Adrenal gland (tissue), 12 donors: ENCODE results near the gene PDZRN3. TPM values are rescaled to one million over a fixed set of nuclear protein-coding genes. Genes with fewer than 3 reads are reported as not detected.

ENCODE experiments used
- DNase-seq, 7 donors: peaks; one replicate each; pipeline ENCODE4 v3.0.0-alpha.2; 2019 to 2020
- H3K27ac ChIP-seq, 5 donors: fragments of 200-600 bp; sonication (generic) in 4 of 5; 1 replicate in 3 of 5; 2 replicates in 2 of 5; pipeline versions ENCODE4 v1.5.1 to v1.8.0; 2016 to 2020; ENCODE audit warnings: mild to moderate bottlenecking in 1 of 5
- H3K27me3 ChIP-seq: fragments of 200-600 bp; 2 replicates; pipeline ENCODE4 v1.8.0; 2021
- H3K36me3 ChIP-seq, 2 donors: fragments of 200-600 bp; replicated peaks in 1 of 2; 1 replicate in 1 of 2; 2 replicates in 1 of 2; pipeline versions ENCODE4 v1.5.1 to v1.8.0; 2018 to 2022
- H3K4me1 ChIP-seq, 2 donors: fragments of 200-600 bp; replicated peaks in 1 of 2; 1 replicate in 1 of 2; 2 replicates in 1 of 2; pipeline versions ENCODE4 v1.5.1 to v1.8.0; 2018 to 2021
- H3K4me3 ChIP-seq, 4 donors: fragments of 200-600 bp; sonication (generic) in 3 of 4; one replicate each; pipeline ENCODE4 v1.5.1; 2016 to 2018
- H3K9me3 ChIP-seq, 3 donors: fragments of 200-600 bp; sonication (generic) in 1 of 3; replicated peaks in 1 of 3; 1 replicate in 2 of 3; 2 replicates in 1 of 3; pipeline versions ENCODE4 v1.5.1 to v1.8.0; 2016 to 2021
- POLR2A ChIP-seq, 2 donors: fragments of 450-650 bp; IDR thresholded peaks; one replicate each; pipeline ENCODE4 v1.6.1; 2017; ENCODE audit warnings: antibody characterized with exemption in 2 of 2, mild to moderate bottlenecking in 2 of 2, moderate library complexity in 1 of 2
- WGBS, 4 donors: extraction: QIAGEN DNeasy Blood & Tissue Kit in 2 of 4; methylation state at CpG; one replicate each; pipeline versions ENCODE4 v1.1.5 to v1.1.7; 2013 to 2017; 5-methylcytosine and 5-hydroxymethylcytosine counted together
- intact Hi-C, 2 donors: fragments of 100-400 bp; cut with DNase I; formaldehyde crosslinking; loops; one replicate each; pipeline versions ENCODE4 v1.14.1 to v1.15.0; 2022 to 2023
- polyA plus RNA-seq, 3 donors: library from polyadenylated mRNA; stranded (reverse); fragments of 200-250 nt in 2 of 3; fragments of 350-450 nt in 1 of 3; fragmentation: Illumina TruSeq in 1 of 3; extraction: RNeasy Lipid Tissue Mini Kit (QIAGEN cat#74804) in 1 of 3; gene quantifications; one replicate each; pipeline ENCODE4 v1.2.3, GENCODE V29; 2013 to 2014
- total RNA-seq, 9 donors: library from RNA; depleted of rRNA in 4 of 9; stranded (reverse); fragments of >200 nt in 4 of 9; fragments of 120-200 nt in 1 of 9; fragmentation: NEBNext Ultra II Directional in 1 of 9; extraction: Animal tissue kit (Norgen Biotek cat#: 25700) in 1 of 9; gene quantifications; one replicate each; pipeline versions ENCODE4 v1.1.0 to v1.2.4, GENCODE V29; 2013 to 2023
- TF ChIP-seq, protein P1 (sequence below), 6 experiments: fragments of 450-650 bp in 4 of 6; fragments of 200-600 bp in 2 of 6; sonication (generic) in 1 of 6; IDR thresholded peaks; 1 replicate in 5 of 6; 2 replicates in 1 of 6; pipeline versions ENCODE4 v1.5.1 to v1.8.0; 2016 to 2021; ENCODE audit warnings: antibody characterized with exemption in 6 of 6, mild to moderate bottlenecking in 2 of 6, moderate library complexity in 1 of 6
- donor health status: healthy with polysubstance abuse.
- donor health status: Bipolar disorder and iron deficiency.
- donor health status: DM: yes; HTN: yes; CAD: no.
- donor health status: DM: no; HTN: no; CAD: no.
- donor health status: DM: no; HTN: no; CAD: no.
- donor health status: DM: yes; HTN: yes; CAD: no.

PDZRN3 gene
- total and polyA plus RNA-seq, 12 donors, result 11.5 to 126 (median 64.1) TPM

- Histone ChIP-seq H3K27me3 (no peaks in the 10 kb centered on the region), H3K27ac (no peak overlapping the region), H3K4me1 (peaks cover 10 to 37% of the 10 kb centered on the region in 2 donors), H3K9me3 (no peaks in the 10 kb centered on the region), H3K4me3 (no peak overlapping the region), H3K36me3 (no peaks in the 10 kb centered on the region)
- TF ChIP-seq, protein P1, sequence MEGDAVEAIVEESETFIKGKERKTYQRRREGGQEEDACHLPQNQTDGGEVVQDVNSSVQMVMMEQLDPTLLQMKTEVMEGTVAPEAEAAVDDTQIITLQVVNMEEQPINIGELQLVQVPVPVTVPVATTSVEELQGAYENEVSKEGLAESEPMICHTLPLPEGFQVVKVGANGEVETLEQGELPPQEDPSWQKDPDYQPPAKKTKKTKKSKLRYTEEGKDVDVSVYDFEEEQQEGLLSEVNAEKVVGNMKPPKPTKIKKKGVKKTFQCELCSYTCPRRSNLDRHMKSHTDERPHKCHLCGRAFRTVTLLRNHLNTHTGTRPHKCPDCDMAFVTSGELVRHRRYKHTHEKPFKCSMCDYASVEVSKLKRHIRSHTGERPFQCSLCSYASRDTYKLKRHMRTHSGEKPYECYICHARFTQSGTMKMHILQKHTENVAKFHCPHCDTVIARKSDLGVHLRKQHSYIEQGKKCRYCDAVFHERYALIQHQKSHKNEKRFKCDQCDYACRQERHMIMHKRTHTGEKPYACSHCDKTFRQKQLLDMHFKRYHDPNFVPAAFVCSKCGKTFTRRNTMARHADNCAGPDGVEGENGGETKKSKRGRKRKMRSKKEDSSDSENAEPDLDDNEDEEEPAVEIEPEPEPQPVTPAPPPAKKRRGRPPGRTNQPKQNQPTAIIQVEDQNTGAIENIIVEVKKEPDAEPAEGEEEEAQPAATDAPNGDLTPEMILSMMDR (IDR thresholded peaks at IDR 0.05), result no peak
- no peak for TF ChIP-seq POLR2A (IDR thresholded peaks at IDR 0.05)
- intact Hi-C loops, result no loop called here
- WGBS, 4 donors, result 97 to 99% (median 97%) methylated on average over 3 of the region's 3 CpGs
- no peak for DNase-seq
Observed at GRCh38 chr3:73403444-73403843, 221.3 kb downstream of the PDZRN3 start.

GRCh38 chr3:73401616-73402279 lies 223.0 kb downstream of the PDZRN3 start:
- Histone ChIP-seq H3K27me3 (no peaks in the 10 kb centered on the region), H3K4me3 (no peak overlapping the region), H3K27ac (peak overlapping the region in 2 of 5 donors; percentile 15 to 52), H3K36me3 (no peaks in the 10 kb centered on the region), H3K9me3 (no peaks in the 10 kb centered on the region), H3K4me1 (peaks cover 10 to 32% of the 10 kb centered on the region in 2 donors)
- DNase-seq, result peak in 4 of 7 donors; percentile 19 to 72 (median 38)
- intact Hi-C loops, result no loop called here
- WGBS, 4 donors, result 65 to 77% (median 69%) methylated on average over 7 of the region's 7 CpGs
- TF ChIP-seq POLR2A (IDR thresholded peaks at IDR 0.05), result no peak
- TF ChIP-seq, protein P1 (IDR thresholded peaks at IDR 0.05), result no peak

DNA sequence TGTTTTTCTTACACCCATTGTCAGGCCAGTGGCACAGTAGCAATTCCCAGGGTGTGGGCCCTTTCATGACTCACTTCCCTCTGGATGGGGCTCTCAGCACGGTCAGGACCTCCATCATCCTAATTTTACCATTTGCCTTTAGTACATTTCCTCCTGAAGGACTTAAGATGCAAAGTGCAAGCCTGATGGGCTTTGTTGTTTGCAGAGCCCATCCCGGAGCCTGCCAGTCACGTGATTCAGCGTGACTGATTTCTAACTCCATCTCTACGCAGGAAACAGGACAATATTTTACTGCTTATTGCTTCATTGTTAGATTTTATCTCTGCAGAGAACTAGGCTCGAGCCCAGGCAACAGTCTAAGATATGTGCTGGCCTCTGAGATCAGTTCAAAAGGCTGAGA lies 223.7 kb downstream of the PDZRN3 start:
- H3K4me1 ChIP-seq, result peaks cover 5 to 25% of the 10 kb centered on the region in 2 donors
- 47 to 61% (median 48%) methylated on average over 6 of the region's 6 CpGs for WGBS, 4 donors
- H3K36me3 ChIP-seq, result no peaks in the 10 kb centered on the region
- intact Hi-C loops, result no loop called here
- peak overlapping the region in 2 of 5 donors; percentile 15 to 52 for H3K27ac ChIP-seq
- no peak for TF ChIP-seq POLR2A (IDR thresholded peaks at IDR 0.05)
- TF ChIP-seq, protein P1 (IDR thresholded peaks at IDR 0.05), result no peak
- H3K4me3 ChIP-seq, result no peak overlapping the region
- no peaks in the 10 kb centered on the region for H3K9me3 ChIP-seq
- H3K27me3 ChIP-seq, result no peaks in the 10 kb centered on the region
- DNase-seq, result no peak

GRCh38 chr3:73399666-73400253 lies 225.0 kb downstream of the PDZRN3 start:
- intact Hi-C loops, result no loop called here
- no peaks in the 10 kb centered on the region for H3K36me3 ChIP-seq
- no peak for DNase-seq
- H3K4me1 ChIP-seq, result peaks cover 0 to 13% of the 10 kb centered on the region in 2 donors
- no peak overlapping the region for H3K4me3 ChIP-seq
- no peaks in the 10 kb centered on the region for H3K9me3 ChIP-seq
- no peaks in the 10 kb centered on the region for H3K27me3 ChIP-seq
- H3K27ac ChIP-seq, result no peak overlapping the region
- WGBS, 4 donors, result 85 to 100% (median 92%) methylated on average over 3 of the region's 3 CpGs
- no peak for TF ChIP-seq POLR2A (IDR thresholded peaks at IDR 0.05)
- TF ChIP-seq, protein P1 (IDR thresholded peaks at IDR 0.05), result no peak
